Endothelial cell of umbilical vein (primary cell): ENCODE measurements around the gene EFS.

ENCODE experiments used
- EZH2 ChIP-seq: IDR thresholded peaks from 2 replicates; pipeline ENCODE4 v1.6.1; 2012; ENCODE audit warnings: borderline replicate concordance, low read depth, mild to moderate bottlenecking, moderate library complexity, low read length, inconsistent platforms; ENCODE audit not compliant: severe bottlenecking
- POLR2A ChIP-seq: IDR thresholded peaks from 2 replicates; pipeline ENCODE4 v1.6.1; 2012; ENCODE audit warnings: low read depth, mild to moderate bottlenecking, control low read depth, low read length

DNA sequence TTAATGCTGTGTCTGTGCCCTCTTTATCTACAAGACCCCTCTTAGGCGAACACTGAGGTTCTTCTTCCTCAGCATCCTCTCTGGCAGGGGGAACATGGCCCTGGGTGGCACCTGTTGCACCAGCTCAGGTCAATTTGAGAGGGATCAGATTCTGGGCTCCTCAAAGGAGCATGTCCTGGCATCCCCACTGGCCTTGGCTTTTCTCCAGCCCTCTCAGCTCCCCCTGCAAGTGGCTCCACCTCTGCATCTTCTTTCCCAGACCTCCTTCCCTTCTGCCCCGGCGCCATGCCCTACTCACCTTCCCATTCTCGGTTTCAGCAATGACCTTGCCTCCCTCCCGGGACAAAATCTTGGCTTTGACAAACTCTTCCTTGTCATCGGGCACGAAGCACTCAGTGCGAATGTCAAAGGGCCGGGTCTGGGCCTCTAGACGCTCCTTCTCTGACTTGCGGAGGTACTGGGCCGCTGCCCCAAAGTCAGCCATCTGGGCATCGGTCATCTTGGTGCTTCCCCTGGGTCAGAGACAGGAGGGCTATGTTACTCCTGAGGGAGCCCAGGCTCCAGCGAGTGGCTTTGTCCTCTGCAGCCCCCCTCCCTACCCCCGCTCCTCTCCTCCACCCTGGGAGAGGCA is 41.9 kb upstream of the EFS start:
- TF ChIP-seq POLR2A (no peak), EZH2 (no peak)
